ENCODE measurements around the gene MAP7D2. TPM values are rescaled to one million over a fixed set of nuclear protein-coding genes. Genes with fewer than 3 reads are reported as not detected.

The MAP7D2 gene
- polyA plus RNA-seq, 4 donors = 3.1 to 4.2 (median 3.4) TPM

DNA sequence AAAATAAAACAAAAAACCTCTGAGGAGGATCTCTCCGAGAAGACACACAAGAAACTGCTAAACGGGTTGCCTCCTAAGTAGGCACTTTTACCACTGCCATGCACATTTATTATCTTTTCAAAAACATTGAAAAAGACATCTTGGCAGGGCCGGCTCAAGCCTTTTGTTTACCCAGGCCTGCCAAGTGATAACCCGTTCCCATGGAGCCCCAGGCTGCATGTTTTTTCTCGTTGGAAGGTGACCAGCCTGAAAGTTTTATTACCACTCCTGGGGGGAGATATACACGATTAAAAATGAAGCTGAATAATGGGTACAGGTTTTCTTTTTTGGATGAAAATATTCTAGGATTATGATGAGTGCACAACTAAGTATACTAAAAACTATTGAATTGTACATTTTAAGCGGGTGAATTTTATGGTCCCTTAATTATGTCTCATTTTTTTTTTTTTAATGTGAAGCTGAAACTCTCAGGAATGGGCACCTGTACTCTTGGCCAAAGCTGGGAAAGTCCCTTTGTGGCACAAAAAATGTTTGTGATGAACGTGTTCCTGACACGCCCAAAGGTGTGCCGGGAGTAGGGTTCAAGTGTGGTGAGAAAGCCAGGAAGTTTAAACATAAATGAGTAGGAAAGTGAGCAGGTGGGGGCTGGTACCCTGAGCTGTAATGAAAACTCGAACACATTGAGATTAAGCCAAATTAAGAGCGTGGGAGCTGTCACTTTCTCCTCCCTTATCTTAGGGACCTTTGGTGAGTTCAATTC, 1.5 kb upstream of the MAP7D2 start:
- DNase-seq (ENCODE audit: low read depth in 4 of 4, low spot score in 3 of 4) = no peak

- no peak for DNase-seq (ENCODE audit: low read depth in 4 of 4, low spot score in 3 of 4)
Observed at GRCh38 chrX:20116087-20116576, 575 bp downstream of the MAP7D2 start.

- DNase-seq (ENCODE audit: low read depth in 4 of 4, low spot score in 3 of 4) = no peak
Observed at GRCh38 chrX:20112022-20112774, 4.5 kb downstream of the MAP7D2 start.

GRCh38 chrX:20111271-20111670, 5.4 kb downstream of the MAP7D2 start:
- no peak for DNase-seq (ENCODE audit: low read depth in 4 of 4, low spot score in 3 of 4)

- no peak for DNase-seq (ENCODE audit: low read depth in 4 of 4, low spot score in 3 of 4)
Observed at GRCh38 chrX:20101934-20102581, 14.6 kb downstream of the MAP7D2 start.

DNA sequence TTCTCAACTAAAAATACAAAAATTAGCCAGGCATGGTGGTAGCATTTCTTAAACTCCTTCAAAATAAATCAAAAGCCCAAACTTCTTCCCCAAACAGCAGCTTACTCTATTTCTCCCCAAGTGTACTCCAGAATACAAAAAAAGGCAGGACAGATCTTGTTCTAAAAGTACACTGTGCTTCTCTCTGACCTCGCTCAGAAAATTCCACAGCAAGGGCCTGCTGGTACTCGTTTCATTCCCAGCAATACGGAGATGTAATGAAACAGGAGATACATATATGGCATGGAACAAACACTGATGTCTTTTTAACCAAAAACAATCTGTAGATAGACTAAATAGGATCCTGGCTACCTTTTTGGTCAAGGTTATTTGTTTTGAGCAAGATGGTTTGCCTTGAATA, 25.2 kb downstream of the MAP7D2 start:
- no peak for DNase-seq (ENCODE audit: low read depth in 4 of 4, low spot score in 3 of 4)

DNA sequence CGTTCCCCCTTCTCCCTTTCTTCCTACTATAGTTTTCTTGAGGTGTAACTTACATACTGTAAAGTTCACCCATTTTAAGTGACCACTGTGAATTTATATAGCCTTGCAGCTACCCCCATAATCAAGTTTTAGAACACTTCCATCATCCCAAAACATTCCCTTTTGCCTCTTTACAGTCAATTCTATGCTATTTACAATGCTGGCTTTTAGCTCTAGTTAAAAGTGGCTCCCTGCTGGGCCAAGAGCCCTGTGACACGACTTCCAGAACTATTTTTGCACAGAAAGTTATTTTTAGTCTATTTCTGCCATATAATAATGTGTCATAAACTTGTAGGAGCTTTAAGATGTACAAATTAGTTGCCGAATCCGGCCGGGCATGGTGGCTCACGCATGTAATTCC, 26.9 kb downstream of the MAP7D2 start:
- DNase-seq (ENCODE audit: low read depth in 4 of 4, low spot score in 3 of 4) = no peak

GRCh38 chrX:20080277-20080676, 36.4 kb downstream of the MAP7D2 start:
- DNase-seq (ENCODE audit: low read depth in 4 of 4, low spot score in 3 of 4) = no peak

DNA sequence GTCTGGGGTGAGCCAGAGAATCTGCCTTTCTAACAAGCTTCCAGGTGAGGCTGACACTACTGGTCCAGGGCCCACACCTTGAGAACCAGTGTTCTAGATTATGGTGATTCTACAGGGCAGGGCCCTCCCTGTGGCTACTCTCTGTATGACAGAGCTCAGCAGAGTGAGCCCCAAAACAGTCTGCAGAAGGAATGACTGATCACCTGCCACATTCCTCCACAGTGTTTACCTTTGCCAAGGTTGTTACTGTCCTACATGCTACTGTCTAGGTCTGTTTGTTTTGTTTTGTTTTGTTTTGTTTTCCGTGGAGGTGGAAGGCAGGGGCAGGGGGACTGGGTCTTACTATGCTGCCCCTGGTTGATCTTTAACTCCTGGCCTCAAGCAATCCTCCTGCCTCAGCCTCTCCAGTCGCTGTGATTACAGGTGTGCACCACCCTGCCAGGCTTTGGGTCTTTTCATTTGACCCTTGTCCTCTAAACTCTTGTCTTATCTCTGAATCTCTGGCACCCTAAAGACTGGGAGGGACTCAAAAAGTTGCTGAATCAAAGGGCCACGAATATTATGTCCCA, 45.1 kb downstream of the MAP7D2 start:
- no peak for DNase-seq (ENCODE audit: low read depth in 4 of 4, low spot score in 3 of 4)

DNA sequence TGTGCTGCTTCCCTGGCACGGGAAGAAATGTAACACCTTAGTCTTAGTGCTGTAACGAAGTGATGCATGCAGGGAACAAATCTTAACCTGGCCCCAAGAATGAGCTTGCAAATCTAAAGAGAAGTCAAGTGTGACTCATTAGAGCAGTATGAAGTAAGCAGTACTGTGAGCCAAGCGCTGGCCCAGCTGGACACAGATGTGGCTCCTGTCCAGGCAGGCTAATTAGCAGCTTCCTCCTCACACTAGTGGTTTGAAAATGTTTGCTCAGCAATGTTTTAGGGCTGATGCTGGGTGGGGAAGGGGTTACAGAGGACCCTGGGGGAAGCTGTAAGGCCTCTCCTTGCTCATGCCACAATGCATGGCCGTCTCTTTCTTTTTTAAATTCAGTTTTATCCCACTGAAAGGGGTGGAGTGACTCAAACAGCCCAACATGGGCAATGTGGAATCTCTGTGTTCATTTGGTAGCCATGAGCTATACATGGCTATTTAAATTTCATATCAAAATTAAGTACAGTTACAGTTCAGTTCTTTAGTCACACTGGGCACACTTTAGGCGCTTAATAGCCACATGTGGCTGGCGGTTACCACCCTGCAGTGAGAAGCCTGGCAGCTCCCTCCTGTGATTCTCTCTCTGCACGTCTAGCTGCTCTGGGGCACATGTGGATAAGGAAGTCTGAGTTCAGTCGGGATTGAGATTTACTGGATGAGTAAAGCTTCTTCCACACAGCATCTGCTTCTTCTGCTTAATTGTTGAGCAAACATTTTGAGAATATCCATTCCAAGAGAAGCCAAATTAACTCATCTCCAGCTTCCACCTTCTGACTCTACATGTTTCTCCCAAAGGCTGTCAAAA, 48.8 kb downstream of the MAP7D2 start:
- peak in 3 of 4 donors; percentile 32 to 44 (median 40) for DNase-seq (ENCODE audit: low read depth in 4 of 4, low spot score in 3 of 4)

- peak in 1 of 4 donors; percentile 5 for DNase-seq (ENCODE audit: low read depth in 4 of 4, low spot score in 3 of 4)
Observed at GRCh38 chrX:20066968-20067708, 49.6 kb downstream of the MAP7D2 start.

DNA sequence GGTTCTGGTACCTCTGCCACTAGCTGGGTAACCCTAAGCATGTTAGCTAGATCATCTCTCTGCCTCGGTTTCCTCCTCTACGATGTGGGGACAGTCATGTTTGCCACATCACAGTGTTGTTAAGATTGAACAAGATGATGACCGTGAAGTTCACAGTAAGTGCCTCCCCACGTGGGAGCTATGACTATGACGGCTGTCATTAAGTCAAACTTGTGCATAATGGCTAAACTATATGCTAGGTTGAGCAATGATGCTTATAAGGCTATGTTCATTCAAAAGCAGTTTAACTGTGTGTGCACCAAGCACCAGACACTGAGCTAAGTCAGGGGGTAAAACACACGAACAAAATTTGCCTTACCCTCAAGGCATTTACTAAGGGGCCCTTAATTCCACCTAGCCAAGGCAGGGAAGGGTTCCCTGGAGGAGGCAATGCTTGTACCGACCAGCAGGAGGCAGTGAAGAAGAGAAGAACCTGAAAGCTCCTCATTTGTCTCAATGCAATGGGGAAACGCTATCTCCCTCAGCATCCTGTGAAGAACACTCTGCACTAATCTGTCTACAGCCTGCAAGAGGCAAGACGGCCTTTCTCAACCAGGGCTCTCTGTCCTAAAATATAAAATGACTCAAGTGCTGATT, 52.9 kb downstream of the MAP7D2 start:
- no peak for DNase-seq (ENCODE audit: low read depth in 4 of 4, low spot score in 3 of 4)

GRCh38 chrX:20063153-20063552, 53.6 kb downstream of the MAP7D2 start:
- DNase-seq (ENCODE audit: low read depth in 4 of 4, low spot score in 3 of 4) = no peak

DNA sequence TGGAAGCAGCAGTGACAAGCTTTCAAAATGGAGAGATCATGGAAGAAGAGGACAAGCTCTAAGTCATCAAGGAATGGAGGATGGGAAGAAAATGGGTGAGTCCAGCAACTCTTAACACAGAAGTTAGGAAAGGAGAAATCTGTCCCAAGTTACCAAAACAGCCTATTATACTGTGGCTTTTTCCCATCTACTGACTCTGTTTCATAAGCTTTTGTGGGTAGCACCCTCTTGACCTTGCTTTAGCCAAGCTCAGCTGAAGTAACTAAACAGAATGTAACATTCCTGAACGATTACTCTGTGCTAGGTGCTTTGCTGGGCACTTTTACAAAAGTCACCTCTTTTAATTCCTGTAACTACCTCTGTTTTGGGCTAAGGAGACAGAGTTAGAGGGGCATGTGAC, 54.9 kb downstream of the MAP7D2 start:
- no peak for DNase-seq (ENCODE audit: low read depth in 4 of 4, low spot score in 3 of 4)

GRCh38 chrX:20060961-20061748, 55.6 kb downstream of the MAP7D2 start:
- DNase-seq (ENCODE audit: low read depth in 4 of 4, low spot score in 3 of 4) = no peak

DNA sequence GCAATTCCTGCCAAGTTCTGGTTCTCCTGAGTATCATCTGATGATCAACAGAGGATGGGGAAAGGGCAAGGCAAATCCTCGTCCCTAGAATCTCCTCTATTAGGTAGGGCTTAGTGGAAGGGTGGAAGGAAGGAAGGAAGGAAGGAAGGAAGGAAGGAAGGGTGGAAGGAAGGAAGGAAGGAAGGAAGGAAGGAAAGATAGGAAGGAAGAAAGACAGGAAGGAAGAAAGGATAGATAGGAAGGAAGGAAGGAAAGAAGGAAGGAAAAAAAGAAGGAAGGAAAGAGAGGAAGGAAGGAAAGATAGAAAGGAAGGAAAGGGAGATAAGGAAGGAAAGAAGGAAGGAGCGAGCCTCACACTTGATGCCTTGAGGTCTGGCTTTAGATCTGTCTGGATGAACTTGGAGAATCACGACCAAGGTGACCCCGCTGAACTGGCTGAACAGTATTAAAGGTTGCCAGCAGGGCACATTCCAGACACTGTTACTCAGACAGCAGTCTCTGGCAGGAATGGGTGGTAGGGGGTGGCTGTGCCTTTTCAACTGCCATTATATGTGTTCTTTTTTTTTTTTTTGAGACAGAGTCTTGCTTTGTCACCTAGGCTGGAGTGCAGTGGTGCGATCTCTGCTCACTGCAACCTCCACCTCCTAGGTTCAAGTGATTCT, 57.1 kb downstream of the MAP7D2 start:
- no peak for DNase-seq (ENCODE audit: low read depth in 4 of 4, low spot score in 3 of 4)

DNA sequence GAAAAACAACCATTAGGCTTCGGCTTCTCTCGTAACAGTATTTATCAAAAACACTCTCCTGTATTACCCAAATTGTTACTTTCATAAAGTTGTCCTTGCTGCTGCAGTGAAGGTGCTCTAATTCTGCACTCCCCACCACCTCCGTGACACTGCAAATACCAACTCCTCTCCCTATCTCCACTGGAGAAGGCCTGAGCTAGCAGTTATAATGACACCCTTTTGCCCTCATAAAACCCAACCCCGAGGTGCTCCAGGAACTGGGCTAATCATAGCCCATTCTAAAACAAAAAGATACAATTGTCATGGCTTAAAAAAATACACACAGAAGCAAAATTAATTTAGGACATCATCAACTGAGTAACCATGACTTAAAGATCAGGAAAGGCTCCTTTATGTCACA, 59.2 kb downstream of the MAP7D2 start:
- no peak for DNase-seq (ENCODE audit: low read depth in 4 of 4, low spot score in 3 of 4)

DNA sequence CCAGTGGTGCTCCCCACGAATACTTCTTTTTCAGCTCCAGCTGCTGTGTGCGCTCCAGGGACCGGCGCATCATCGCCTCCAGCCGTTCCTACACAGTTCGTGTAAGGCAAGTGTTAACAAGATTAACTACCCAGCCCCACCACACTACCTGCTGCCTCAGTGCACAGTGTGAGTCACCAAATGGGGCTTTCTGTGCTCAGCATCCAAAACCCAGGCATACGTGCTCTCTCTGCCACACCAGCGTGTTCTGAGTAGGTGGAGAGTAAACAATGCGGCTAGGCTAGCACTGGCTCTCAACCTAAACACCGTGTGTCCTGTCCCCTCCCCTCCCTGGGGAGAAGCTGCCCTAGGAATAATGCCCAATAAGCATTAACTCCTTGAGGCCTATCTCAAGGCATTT, 60.0 kb downstream of the MAP7D2 start:
- DNase-seq (ENCODE audit: low read depth in 4 of 4, low spot score in 3 of 4) = no peak

Data from right renal pelvis (tissue), 4 donors.